Measurements from ENCODE around the gene SNX1.

The SNX1 gene

GRCh38 chr15:64095795-64096667 lies at the start of gene SNX1:
Gene SNX1, plus strand, starts transcription at chr15:64095982. Its CDS starts 32 bp downstream, at chr15:64096014.
- TF ChIP-seq CTCF (IDR thresholded peaks at IDR 0.05; ENCODE audit: low read depth, low read length): no peak

GRCh38 chr15:64046421-64047153 lies 49.2 kb upstream of the SNX1 start, which contains the start of gene DAPK2:
Gene DAPK2, minus strand, starts transcription at chr15:64046485. Its CDS starts 6,224 bp downstream, at chr15:64040261.
- peak within 1 kb of the TSS; percentile 42 for H3K4me3 ChIP-seq (ENCODE audit: low read depth, low read length)
- TF ChIP-seq CTCF (IDR thresholded peaks at IDR 0.05; ENCODE audit: low read depth, low read length): peak; percentile 66

More at GRCh38 chr15:64095795-64096667, at the start of gene SNX1:
- H3K4me3 ChIP-seq (ENCODE audit: low read depth, low read length): peak within 1 kb of the TSS; percentile 71

- TF ChIP-seq CTCF (IDR thresholded peaks at IDR 0.05; ENCODE audit: low read depth, low read length): no peak
- no peak overlapping the region for H3K4me3 ChIP-seq (ENCODE audit: low read depth, low read length)
These were observed 46.9 kb upstream of the SNX1 start for GRCh38 chr15:64048781-64049460.

GRCh38 chr15:64050281-64051092 lies 45.3 kb upstream of the SNX1 start:
- no peak for TF ChIP-seq CTCF (IDR thresholded peaks at IDR 0.05; ENCODE audit: low read depth, low read length)
- H3K4me3 ChIP-seq (ENCODE audit: low read depth, low read length): no peak overlapping the region

- no peak overlapping the region for H3K4me3 ChIP-seq (ENCODE audit: low read depth, low read length)
- TF ChIP-seq CTCF (IDR thresholded peaks at IDR 0.05; ENCODE audit: low read depth, low read length): no peak
These were observed 44.7 kb upstream of the SNX1 start for GRCh38 chr15:64051093-64051402.

- no peak for TF ChIP-seq CTCF (IDR thresholded peaks at IDR 0.05; ENCODE audit: low read depth, low read length)
- H3K4me3 ChIP-seq (ENCODE audit: low read depth, low read length): no peak overlapping the region
These were observed 44.1 kb upstream of the SNX1 start for GRCh38 chr15:64051407-64052259.

All from WI38 (cell line).